ENCODE data around the gene RHOBTB3. TPM values are rescaled to one million over a fixed set of nuclear protein-coding genes. Genes with fewer than 3 reads are reported as not detected.

RHOBTB3 gene
- total RNA-seq, 2 experiments from 2014 or later = 0.35 to 0.55 TPM

DNA sequence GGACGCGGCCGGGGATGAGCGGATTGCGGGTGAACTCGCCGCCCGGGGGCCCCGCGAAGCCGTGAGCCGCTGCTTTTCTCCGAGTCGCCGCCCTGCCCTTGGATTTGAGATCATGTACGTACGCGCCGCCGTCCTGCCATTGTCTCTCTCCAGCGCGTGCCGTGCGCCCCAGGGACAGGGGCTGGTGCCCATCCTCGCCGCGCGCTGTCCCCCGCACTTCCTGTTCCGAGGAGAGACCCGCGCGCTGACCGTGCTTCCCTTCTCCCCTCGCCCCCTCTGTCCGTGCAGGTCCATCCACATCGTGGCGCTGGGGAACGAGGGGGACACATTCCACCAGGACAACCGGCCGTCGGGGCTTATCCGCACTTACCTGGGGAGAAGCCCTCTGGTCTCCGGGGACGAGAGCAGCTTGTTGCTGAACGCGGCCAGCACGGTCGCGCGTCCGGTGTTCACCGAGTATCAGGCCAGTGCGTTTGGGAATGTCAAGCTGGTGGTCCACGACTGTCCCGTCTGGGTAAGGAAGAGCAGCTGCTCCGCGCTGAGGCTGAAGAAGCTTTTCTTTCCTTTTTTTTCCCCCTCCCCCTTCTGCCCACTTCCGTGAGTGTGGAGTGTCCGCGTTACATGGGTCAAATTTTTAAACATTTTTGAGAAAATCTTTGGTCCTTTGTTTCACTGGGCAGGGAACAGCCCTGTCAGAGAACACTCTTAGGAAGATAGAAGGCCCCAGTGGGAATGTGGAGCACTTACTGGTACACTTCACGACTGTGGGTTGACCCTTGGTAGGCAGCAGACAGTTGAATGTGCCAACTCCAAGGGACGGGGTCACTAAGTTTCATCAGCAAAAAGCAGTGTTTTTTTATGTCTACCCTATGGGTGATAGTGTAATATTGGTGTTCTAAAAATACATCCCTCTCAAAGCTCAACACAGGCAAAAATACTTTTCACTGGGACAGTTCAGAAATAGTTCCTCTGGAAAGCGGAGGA is 727 bp downstream of the RHOBTB3 start:
- CTCF ChIA-PET = interaction anchor here (0.7 to 1.9 kb wide), 6 partner anchors 8 to 109 kb away, joined by 3 to 7 read pairs (median 3); no protein-coding TSS in a partner anchor
- Mint-ChIP-seq H3K9me3 (ENCODE audit: low read depth) (no peaks in the 10 kb centered on the region), H3K27ac (no peak overlapping the region), H3K36me3 (peaks cover 2% of the 10 kb centered on the region), H3K4me3 (peak overlapping the region; percentile 69), H3K27me3 (peaks cover 67% of the 10 kb centered on the region), H3K4me1 (peaks cover 15% of the 10 kb centered on the region)
- ATAC-seq (peak; percentile 63), DNase-seq (no peak)

DNA sequence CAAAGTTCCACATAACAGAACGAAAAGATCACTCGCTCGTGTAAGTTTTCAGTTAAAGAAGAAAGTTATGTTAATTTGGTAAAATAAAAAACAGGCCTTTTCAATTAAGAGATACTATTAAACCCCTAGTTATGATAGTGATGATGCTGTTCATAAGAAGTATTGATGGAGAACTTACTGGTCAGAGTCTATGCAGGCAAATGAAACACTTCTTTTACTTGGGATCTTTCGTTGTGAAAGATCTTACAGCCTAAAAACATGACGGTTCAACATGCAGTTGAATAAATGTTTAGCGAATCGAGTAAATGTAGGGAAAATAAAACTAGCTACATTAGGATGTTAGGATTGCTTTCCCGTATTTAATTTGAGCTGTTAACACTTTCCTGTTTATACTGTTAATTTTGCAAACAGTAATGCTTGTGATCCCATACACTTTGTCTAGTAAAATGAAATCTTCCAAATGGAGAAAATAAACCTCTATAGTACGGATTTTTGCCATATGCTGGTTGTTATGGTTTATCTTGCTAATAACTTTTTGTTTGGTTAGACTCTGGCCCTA is 2.0 kb downstream of the RHOBTB3 start:
- H3K9me3 Mint-ChIP-seq (ENCODE audit: low read depth) = no peaks in the 10 kb centered on the region

DNA sequence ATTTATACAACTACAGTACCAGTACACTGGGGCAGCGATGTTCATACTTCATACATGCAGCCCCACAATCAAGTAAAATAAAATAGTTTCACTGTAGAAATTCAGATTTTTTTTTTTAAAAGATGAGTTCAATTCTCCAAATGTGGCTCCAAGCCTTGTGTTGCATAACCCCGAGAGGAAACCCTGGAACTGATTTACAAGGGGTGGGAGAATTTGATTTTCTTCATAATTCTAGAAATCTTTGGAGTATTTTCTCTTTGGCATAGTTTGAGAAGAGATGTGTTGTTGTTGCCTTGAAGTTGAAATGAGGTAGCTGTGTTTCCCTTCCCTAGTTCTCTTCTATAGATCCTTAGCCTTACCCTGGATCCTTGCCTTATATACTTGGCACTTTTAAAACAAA is 3.1 kb downstream of the RHOBTB3 start:
- Mint-ChIP-seq H3K9me3 (ENCODE audit: low read depth) (no peaks in the 10 kb centered on the region), H3K27ac (no peak overlapping the region), H3K36me3 (peaks cover 2% of the 10 kb centered on the region), H3K4me3 (no peak overlapping the region), H3K27me3 (peaks cover 70% of the 10 kb centered on the region), H3K4me1 (peaks cover 15% of the 10 kb centered on the region)
- no peak for ATAC-seq
- DNase-seq = no peak
- CTCF ChIA-PET = interaction anchor here (1.6 kb wide), 1 partner anchor 35 kb away, joined by 3 read pairs; no protein-coding TSS in a partner anchor

More for the DNA sequence above, 2.0 kb downstream of the RHOBTB3 start:
- H3K36me3 Mint-ChIP-seq = peaks cover 2% of the 10 kb centered on the region
- H3K4me3 Mint-ChIP-seq = no peak overlapping the region
- CTCF ChIA-PET = interaction anchor here (1.8 kb wide), 1 partner anchor 48 kb away, joined by 7 read pairs; no protein-coding TSS in a partner anchor
- no peak overlapping the region for H3K27ac Mint-ChIP-seq
- H3K4me1 Mint-ChIP-seq = peaks cover 15% of the 10 kb centered on the region
- H3K27me3 Mint-ChIP-seq = peaks cover 73% of the 10 kb centered on the region
- DNase-seq = no peak
- ATAC-seq = no peak

DNA sequence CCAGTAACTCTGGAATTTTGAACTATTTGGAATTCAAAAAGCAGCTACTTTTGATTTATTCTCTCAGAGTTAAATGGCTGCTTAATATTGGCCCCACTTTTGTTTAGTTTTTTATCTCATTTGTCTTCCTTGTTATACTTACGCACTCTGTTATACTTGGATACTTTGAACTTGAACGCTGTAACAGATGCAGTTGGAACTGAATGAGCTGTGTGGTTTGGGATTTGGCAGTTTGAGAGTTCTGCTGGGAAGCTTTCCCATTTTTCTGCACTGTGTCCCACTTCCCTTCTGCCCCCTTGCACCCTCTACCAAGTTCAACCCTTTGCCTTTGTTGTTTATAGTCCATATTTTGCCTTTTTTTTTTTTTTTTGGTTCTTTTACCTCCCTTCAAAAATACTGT is 3.8 kb downstream of the RHOBTB3 start:
- ATAC-seq (no peak), DNase-seq (no peak)
- CTCF ChIA-PET = interaction anchor here (1.6 kb wide), 1 partner anchor 35 kb away, joined by 3 read pairs; no protein-coding TSS in a partner anchor
- Mint-ChIP-seq H3K27ac (no peak overlapping the region), H3K27me3 (peaks cover 68% of the 10 kb centered on the region), H3K4me3 (no peak overlapping the region), H3K9me3 (ENCODE audit: low read depth) (no peaks in the 10 kb centered on the region), H3K4me1 (peaks cover 13% of the 10 kb centered on the region), H3K36me3 (no peaks in the 10 kb centered on the region)

DNA sequence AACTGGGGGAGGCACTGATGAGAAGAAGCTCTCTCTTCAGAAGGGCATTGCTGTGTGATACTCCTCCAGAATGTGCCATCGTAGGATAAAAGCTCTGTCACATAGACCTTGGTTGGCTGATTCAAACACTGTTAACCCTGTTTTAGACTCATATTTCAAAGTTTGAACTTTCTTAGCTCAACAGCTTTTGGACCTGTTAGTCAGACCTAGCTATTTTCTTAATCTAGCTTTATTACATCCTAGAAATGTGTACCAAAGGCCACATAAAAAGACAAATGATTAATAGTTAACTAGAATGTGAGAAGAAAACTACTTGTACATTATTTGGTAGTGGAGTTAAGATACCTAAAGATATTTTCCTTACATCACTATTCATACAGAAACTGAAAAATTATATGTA is 4.3 kb downstream of the RHOBTB3 start:
- CTCF ChIA-PET = interaction anchor here (1.3 to 1.6 kb wide), 2 partner anchors 34 to 46 kb away, joined by 3 to 4 read pairs; no protein-coding TSS in a partner anchor
- Mint-ChIP-seq H3K9me3 (ENCODE audit: low read depth) (no peaks in the 10 kb centered on the region), H3K4me1 (peaks cover 11% of the 10 kb centered on the region), H3K27ac (no peak overlapping the region), H3K27me3 (peaks cover 63% of the 10 kb centered on the region), H3K4me3 (no peak overlapping the region), H3K36me3 (no peaks in the 10 kb centered on the region)
- DNase-seq = no peak
- ATAC-seq = no peak

DNA sequence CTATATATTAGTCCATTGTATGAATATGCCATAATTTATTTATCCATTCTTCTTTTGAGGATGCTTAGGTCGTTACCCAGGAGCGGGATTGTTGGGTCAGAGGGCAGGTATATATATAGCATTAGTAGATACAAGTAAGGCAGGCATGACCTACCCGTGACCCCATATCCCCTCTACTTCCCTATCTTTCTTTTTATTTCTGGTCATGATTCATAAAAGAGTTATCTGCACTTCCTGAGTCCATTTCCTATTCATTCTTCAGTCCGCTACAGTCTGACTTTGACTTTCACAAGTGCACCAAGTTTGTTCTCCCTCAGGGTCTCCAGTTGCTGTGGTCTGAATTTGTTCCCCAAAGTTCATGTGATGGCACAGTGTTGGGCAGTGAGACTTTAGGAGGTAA is 6.9 kb downstream of the RHOBTB3 start:
- H3K4me3 Mint-ChIP-seq = no peak overlapping the region
- CTCF ChIA-PET = no interaction called here
- DNase-seq (no peak), ATAC-seq (no peak)
- no peaks in the 10 kb centered on the region for H3K9me3 Mint-ChIP-seq (ENCODE audit: low read depth)
- no peaks in the 10 kb centered on the region for H3K4me1 Mint-ChIP-seq
- H3K36me3 Mint-ChIP-seq = no peaks in the 10 kb centered on the region
- no peak overlapping the region for H3K27ac Mint-ChIP-seq
- peaks cover 43% of the 10 kb centered on the region for H3K27me3 Mint-ChIP-seq

DNA sequence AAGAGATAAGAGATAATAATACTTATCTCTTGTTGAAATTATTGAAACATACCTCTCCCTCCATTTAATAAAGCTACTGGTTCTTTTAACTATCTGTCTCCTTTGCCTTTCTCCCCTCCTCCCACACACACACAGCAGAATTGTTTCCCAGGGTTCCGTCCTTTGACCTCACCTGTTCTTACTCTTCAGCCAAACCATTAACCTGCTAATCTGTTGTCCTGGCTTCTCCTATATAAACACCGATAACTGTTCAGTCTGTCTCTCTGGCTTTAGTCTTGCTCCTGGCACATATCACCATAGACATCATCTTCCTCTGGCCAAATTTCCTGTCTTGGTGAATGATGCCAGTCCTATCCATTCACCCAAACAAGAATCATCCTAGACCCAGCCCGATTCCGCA is 7.7 kb downstream of the RHOBTB3 start:
- CTCF ChIA-PET = no interaction called here
- no peak overlapping the region for H3K4me3 Mint-ChIP-seq
- H3K27me3 Mint-ChIP-seq = peaks cover 39% of the 10 kb centered on the region

DNA sequence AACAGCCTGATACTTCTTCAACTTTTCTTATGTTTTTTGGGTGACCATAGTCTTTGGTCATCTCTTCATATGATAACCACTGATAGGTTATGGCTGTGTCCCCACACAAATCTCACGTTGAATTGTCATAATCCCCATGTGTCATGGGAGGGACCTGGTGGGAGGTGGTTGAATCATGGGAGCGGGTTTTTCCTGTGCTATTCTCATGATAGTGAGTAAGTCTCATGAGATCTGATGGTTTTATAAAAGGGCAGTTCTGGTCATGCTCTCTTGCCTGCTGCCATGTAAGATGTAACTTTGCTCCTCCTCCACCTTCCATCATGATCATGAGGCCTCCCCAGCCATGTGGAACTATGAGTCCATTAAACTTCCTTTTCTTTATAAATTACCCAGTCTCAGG is 8.7 kb downstream of the RHOBTB3 start:
- H3K4me1 Mint-ChIP-seq = no peaks in the 10 kb centered on the region
- peaks cover 39% of the 10 kb centered on the region for H3K27me3 Mint-ChIP-seq
- no peak overlapping the region for H3K4me3 Mint-ChIP-seq
- DNase-seq = no peak
- CTCF ChIA-PET = no interaction called here
- no peak overlapping the region for H3K27ac Mint-ChIP-seq
- H3K36me3 Mint-ChIP-seq = no peaks in the 10 kb centered on the region
- H3K9me3 Mint-ChIP-seq (ENCODE audit: low read depth) = no peaks in the 10 kb centered on the region
- no peak for ATAC-seq

More for the DNA sequence above, 7.7 kb downstream of the RHOBTB3 start:
- ATAC-seq (no peak), DNase-seq (no peak)
- Mint-ChIP-seq H3K36me3 (no peaks in the 10 kb centered on the region), H3K4me1 (no peaks in the 10 kb centered on the region), H3K9me3 (ENCODE audit: low read depth) (no peaks in the 10 kb centered on the region), H3K27ac (no peak overlapping the region)

DNA sequence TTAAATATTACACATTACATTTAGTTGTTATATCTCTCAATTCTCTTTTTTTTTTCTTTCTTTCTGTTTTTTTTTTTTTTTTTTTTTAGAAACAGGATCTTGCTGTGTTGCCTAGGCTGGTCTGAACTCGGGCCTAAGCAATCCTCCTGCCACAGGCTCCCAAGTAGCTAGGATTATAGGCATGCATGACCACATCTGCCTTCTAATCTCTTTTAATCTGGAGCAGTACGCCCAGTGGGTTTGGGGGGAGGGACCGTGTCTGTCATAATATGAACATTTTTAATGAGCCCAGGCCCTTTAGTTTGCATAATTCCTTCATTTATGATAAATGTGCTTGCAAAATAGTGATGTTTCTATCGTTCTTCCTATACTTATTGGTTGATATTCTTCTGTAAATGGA is 10.3 kb downstream of the RHOBTB3 start:
- DNase-seq = no peak
- Mint-ChIP-seq H3K27ac (no peak overlapping the region), H3K9me3 (ENCODE audit: low read depth) (no peaks in the 10 kb centered on the region), H3K36me3 (no peaks in the 10 kb centered on the region), H3K4me1 (no peaks in the 10 kb centered on the region), H3K4me3 (no peak overlapping the region), H3K27me3 (peaks cover 31% of the 10 kb centered on the region)
- no peak for ATAC-seq
- CTCF ChIA-PET = interaction anchor here (0.7 to 0.8 kb wide), 2 partner anchors 11 to 1179 kb away, joined by 3 to 7 read pairs; partner anchors contain the start of gene RHOBTB3

DNA sequence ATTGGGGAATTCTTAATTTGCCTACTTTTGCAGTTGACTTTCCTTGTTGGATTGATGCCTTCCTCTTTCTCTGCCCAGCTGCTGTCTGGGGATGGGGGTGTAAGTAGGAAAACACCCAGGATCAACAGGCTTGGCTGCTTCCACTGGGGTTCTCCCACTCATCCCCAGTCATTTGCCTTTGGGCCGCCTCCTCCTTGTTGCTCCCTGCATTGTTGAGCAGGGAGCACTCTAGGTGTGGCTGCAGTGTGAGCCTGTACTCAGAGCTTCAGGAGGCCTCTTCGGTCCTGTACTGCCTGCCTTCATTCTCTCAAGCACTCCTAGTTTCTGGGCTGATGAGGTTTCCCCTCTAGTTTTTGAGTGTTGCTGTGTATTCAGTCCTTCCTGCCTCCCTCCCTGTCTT is 12.1 kb downstream of the RHOBTB3 start:
- DNase-seq (no peak), ATAC-seq (no peak)
- peaks cover 27% of the 10 kb centered on the region for H3K27me3 Mint-ChIP-seq
- H3K27ac Mint-ChIP-seq = no peak overlapping the region
- CTCF ChIA-PET = no interaction called here
- H3K4me3 Mint-ChIP-seq = no peak overlapping the region
- H3K9me3 Mint-ChIP-seq (ENCODE audit: low read depth) = no peaks in the 10 kb centered on the region
- peaks cover 1% of the 10 kb centered on the region for H3K36me3 Mint-ChIP-seq
- H3K4me1 Mint-ChIP-seq = peaks cover 6% of the 10 kb centered on the region

DNA sequence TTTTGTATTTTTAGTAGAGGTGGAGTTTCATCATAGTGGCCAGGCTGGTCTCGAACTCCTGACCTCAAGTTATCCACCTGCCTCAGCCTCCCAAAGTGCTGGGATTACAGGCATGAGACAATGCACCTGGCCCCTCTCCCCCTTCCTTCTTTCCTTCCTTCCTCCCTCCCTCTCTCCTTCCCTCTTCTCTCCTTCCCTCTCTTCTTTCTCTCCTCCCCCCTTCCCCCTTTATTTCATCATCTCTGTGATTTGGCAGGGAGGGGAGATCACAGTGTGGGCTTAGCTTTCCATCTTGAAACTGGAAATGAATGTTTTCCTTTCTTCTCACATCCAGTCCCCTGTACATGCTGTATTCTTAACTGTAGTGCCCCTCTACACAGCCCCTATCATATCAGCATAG is 12.7 kb downstream of the RHOBTB3 start:
- DNase-seq = no peak
- Mint-ChIP-seq H3K4me1 (peaks cover 6% of the 10 kb centered on the region), H3K36me3 (peaks cover 1% of the 10 kb centered on the region), H3K27me3 (peaks cover 25% of the 10 kb centered on the region), H3K4me3 (no peak overlapping the region), H3K9me3 (ENCODE audit: low read depth) (no peaks in the 10 kb centered on the region), H3K27ac (no peak overlapping the region)
- ATAC-seq = no peak
- CTCF ChIA-PET = no interaction called here

DNA sequence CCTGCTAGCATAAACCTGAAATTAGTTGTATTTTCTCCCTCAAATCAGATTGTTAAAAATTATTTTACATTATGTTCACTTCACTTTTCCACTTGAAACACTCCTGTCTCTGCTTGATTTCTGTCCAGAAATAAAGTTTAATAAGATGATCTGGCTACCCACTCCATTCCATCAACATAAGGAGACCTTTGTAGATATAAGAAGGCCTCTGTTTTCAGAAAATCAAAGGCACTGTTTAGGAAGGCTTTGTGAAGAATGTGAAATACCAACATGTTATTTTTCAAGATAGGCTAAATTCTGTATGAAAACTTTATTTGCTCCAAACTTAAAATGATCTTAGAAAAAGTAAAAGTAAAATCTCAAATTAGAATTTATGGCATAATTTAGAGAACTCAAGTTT is 15.1 kb downstream of the RHOBTB3 start:
- Mint-ChIP-seq H3K9me3 (ENCODE audit: low read depth) (no peaks in the 10 kb centered on the region), H3K27me3 (peaks cover 26% of the 10 kb centered on the region), H3K4me3 (no peak overlapping the region), H3K4me1 (peaks cover 6% of the 10 kb centered on the region), H3K27ac (no peak overlapping the region), H3K36me3 (peaks cover 1% of the 10 kb centered on the region)
- no peak for ATAC-seq
- DNase-seq = no peak
- CTCF ChIA-PET = interaction anchor here (1.5 kb wide), 1 partner anchor 35 kb away, joined by 3 read pairs; no protein-coding TSS in a partner anchor

DNA sequence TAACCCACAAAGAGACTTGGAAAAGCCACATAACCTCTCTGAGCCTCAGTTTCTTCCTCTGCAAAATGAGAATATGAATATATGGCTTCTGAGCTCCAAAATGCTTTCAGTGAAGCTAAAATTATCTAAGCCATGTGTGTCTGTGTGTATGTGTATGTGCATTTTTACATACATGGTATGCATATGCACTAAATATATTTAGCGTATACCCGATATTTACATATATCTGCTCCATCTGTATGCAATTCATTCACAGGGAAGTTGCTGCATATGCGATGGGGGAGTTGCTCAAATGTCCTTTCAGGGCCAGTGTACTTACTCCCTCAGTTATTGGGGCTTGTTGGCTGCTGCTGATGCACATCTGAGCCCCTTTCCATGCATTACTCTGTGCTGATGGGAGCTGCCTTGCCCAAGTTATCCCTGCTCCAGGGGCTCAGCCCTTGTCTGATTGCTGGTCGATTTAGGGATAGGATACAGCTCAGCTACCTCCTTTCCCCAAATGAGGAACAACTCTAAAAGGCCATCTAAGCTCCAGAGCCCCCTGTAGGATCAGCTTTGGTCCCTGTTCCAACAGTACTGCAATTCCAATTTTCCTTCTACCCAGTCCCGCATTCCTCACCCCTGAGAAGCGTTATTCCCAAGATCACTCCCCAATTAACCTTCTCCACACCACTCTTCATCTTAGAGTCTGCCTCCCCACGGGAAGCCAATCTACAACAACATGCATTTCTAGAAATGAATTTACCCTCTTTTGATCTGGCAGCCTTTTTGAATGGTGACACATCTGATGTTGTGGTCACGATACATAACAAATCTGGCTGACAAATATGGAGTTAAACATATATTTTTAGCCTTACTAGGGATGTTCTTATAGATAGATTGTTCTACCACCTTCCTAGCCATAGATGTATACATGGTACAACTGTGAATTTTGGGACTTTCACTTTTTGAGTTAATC is 15.9 kb downstream of the RHOBTB3 start:
- no peak overlapping the region for H3K4me3 Mint-ChIP-seq
- no peak for ATAC-seq
- H3K27me3 Mint-ChIP-seq = peaks cover 26% of the 10 kb centered on the region

More for the DNA sequence above, 15.9 kb downstream of the RHOBTB3 start:
- DNase-seq = no peak
- Mint-ChIP-seq H3K27ac (no peak overlapping the region), H3K4me1 (peaks cover 6% of the 10 kb centered on the region), H3K9me3 (ENCODE audit: low read depth) (no peaks in the 10 kb centered on the region), H3K36me3 (peaks cover 1% of the 10 kb centered on the region)
- CTCF ChIA-PET = interaction anchor here (1.5 to 1.8 kb wide), 2 partner anchors 34 kb away, joined by 3 to 5 read pairs; no protein-coding TSS in a partner anchor

Measured in activated CD8-positive, alpha-beta memory T cell treated with anti-CD3 and anti-CD28 coated beads, Interleukin-2, amount 10 ng/mL, durations not matched to agents 7 days and 5 days (primary cell).